Stomach smooth muscle (tissue), 2 donors: ENCODE data around the gene ELANE.
"Not testable (repeated sequence)": the region's sequence is repeated elsewhere in the genome, so short reads cannot be mapped to it uniquely, and the experiment has no call there.

Experiments
- H3K27ac ChIP-seq: one replicate; pipeline ENCODE4 v1.7.0; 2013; ENCODE audit warnings: mild to moderate bottlenecking, low read length, inconsistent platforms
- H3K27me3 ChIP-seq, 2 donors: one replicate each; pipeline ENCODE4 v1.7.0; 2013; ENCODE audit warnings: low read length in 2 of 2; ENCODE audit not compliant: insufficient read depth in 2 of 2, control insufficient read depth in 1 of 2
- H3K36me3 ChIP-seq, 2 donors: one replicate each; pipeline ENCODE4 v1.7.0; 2013; ENCODE audit warnings: low read length in 2 of 2; ENCODE audit not compliant: control insufficient read depth in 2 of 2, insufficient read depth in 2 of 2
- H3K4me1 ChIP-seq: one replicate; pipeline ENCODE4 v1.7.0; 2013; ENCODE audit warnings: low read length; ENCODE audit not compliant: control insufficient read depth, insufficient read depth
- H3K4me3 ChIP-seq, 2 donors: one replicate each; pipeline ENCODE4 v1.7.0; 2013; ENCODE audit warnings: low read length in 2 of 2
- H3K9ac ChIP-seq, 2 donors: one replicate each; pipeline ENCODE4 v1.7.0; 2013; ENCODE audit warnings: low read length in 2 of 2, mild to moderate bottlenecking in 1 of 2
- H3K9me3 ChIP-seq, 2 donors: one replicate each; pipeline ENCODE4 v1.7.0; 2013; ENCODE audit warnings: low read length in 2 of 2; ENCODE audit not compliant: control insufficient read depth in 2 of 2
- donor health status: healthy.
- donor health status: Pancreatic carcinoma.

Gene ELANE

DNA sequence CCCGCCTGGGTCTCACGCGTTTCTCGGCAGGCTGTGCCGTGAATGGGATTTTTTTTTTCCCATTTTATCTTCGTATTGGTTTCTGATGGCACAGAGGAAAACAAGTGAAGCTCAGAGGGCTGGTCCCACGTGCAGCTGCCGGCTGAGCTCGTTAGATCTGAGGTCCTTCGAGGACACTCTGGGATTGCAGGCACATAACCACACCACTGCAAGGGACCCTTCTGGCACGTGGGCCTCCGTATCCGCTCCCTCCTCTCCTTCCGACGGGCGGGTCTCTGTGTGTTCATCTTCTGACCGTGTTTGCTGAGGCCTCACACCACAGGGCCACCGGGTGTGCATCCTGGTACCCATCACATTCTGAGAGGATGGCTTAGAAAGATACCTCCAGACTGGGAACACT lies 24.0 kb downstream of the ELANE start:
- no peak overlapping the region for H3K9ac ChIP-seq
- H3K4me1 ChIP-seq: peaks cover 10% of the 10 kb centered on the region
- no peaks in the 10 kb centered on the region for H3K27me3 ChIP-seq
- H3K4me3 ChIP-seq: no peak overlapping the region
- H3K36me3 ChIP-seq: peaks cover 14 to 21% of the 10 kb centered on the region in 2 donors
- H3K27ac ChIP-seq: no peak overlapping the region
- no peaks in the 10 kb centered on the region for H3K9me3 ChIP-seq

DNA sequence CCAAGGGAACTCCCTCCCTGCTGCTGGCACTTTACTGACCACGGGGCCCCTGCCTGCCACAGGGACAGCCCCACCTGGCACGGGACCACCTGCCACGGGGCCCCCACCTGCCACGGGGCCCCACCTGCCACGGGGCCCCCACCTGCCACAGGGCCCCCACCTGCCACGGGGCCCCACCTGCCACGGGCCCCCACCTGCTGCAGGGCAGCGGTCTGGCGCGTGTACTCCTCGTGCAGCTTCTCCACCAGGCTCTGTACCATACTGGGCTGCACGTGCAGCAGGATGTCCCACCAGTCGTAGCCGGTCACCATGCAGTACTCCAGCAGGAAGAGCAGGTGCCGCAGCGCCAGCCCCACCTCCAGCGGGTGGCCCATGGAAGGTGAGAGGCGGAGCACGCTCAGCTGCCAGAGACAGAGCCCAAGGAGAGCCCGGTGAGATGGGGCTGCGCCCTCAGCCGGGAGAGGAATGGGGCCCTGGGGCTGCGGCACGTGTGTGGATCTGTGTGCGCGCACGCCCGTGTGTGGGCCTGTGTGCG lies 24.7 kb downstream of the ELANE start:
- peaks cover 18 to 28% of the 10 kb centered on the region in 2 donors for H3K36me3 ChIP-seq
- peaks cover 6% of the 10 kb centered on the region for H3K4me1 ChIP-seq
- no peaks in the 10 kb centered on the region for H3K27me3 ChIP-seq
- no peak overlapping the region for H3K9ac ChIP-seq
- H3K9me3 ChIP-seq: no peaks in the 10 kb centered on the region
- H3K4me3 ChIP-seq: no peak overlapping the region
- H3K27ac ChIP-seq: no peak overlapping the region

GRCh38 chr19:877992-878660 lies 26.0 kb downstream of the ELANE start:
- not testable (repeated sequence) for H3K4me3 ChIP-seq, H3K9ac ChIP-seq, H3K4me1 ChIP-seq, H3K27ac ChIP-seq, H3K9me3 ChIP-seq, H3K27me3 ChIP-seq
- H3K36me3 ChIP-seq: peaks cover 28 to 38% of the 10 kb centered on the region in 2 donors

GRCh38 chr19:878751-879561 lies 26.9 kb downstream of the ELANE start:
- H3K4me1 ChIP-seq, H3K9ac ChIP-seq, H3K9me3 ChIP-seq, H3K4me3 ChIP-seq, H3K27ac ChIP-seq, H3K27me3 ChIP-seq: not testable (repeated sequence)
- peaks cover 29 to 39% of the 10 kb centered on the region in 2 donors for H3K36me3 ChIP-seq

DNA sequence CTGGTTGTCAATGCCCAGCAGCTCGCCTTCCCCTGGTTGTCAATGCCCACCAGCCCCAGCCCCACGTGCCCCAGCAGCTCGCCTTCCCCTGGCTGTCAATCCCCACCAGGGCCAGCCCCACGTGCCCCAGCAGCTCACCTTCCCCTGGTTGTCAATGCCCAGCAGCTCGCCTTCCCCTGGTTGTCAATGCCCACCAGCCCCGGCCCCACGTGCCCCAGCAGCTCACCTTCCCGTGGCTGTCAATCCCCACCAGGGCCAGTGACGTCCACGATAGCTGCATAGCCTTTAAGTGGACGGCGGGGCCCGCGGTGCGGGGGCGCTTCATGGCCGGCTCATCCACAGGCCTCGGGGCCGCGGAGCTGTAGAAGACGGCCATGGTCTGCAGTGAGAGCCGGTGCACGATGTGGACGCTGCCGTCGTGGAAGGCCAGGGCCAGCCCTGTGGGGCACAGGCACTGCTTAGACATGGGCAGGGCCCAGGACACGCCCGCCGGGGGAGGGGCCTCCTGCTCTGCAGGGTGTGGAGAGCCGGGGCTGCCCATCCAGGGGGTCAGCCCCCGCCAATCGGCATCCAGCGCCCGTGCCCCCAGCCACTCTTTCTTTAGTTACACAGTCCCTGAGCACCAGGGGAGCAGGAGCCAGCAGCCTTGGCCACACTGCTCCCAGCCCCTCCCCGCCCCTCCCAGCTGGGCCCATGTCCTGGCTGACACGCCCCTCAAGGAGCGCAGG lies 27.8 kb downstream of the ELANE start:
- H3K36me3 ChIP-seq: peaks cover 29 to 37% of the 10 kb centered on the region in 2 donors
- no peak overlapping the region for H3K9ac ChIP-seq
- no peaks in the 10 kb centered on the region for H3K9me3 ChIP-seq
- no peak overlapping the region for H3K27ac ChIP-seq
- H3K27me3 ChIP-seq: no peaks in the 10 kb centered on the region
- no peak overlapping the region for H3K4me3 ChIP-seq
- H3K4me1 ChIP-seq: no peaks in the 10 kb centered on the region

DNA sequence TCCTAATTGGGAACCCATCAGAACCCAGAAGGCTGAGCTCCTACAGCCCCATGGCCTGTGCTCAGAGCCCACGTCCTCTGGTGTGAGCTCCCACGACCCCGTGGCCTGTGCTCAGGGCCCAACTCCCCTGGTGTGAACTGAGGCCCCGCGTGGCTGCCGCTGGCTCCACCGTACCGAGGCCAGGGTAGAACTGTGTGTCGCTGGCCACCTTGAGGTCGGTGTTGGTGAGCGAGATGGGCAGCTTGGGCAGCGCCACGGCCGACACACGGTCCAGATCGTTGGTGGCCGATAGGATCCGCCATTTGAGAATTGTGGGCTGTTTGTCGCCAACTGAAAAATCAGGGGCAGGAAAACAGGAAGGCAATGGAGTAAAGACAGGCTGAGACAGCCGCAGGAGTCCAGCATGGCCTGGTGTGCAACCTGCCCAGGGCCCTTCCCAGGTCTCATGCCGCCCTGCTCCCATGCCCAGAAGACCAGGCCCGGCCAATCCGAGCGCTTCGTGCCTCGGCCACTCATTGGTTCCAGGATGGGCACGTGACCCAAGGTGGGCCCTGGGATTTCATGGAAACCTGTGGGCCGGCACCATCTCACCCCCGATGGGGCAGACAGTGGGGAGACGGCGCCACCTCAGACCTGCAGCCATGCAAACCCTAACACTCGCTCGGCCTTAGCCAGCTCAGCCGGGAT lies 29.4 kb downstream of the ELANE start:
- Histone ChIP-seq H3K27ac (no peak overlapping the region), H3K27me3 (no peaks in the 10 kb centered on the region), H3K9me3 (no peaks in the 10 kb centered on the region), H3K4me1 (no peaks in the 10 kb centered on the region), H3K4me3 (no peak overlapping the region), H3K36me3 (peaks cover 32 to 38% of the 10 kb centered on the region in 2 donors), H3K9ac (no peak overlapping the region)

DNA sequence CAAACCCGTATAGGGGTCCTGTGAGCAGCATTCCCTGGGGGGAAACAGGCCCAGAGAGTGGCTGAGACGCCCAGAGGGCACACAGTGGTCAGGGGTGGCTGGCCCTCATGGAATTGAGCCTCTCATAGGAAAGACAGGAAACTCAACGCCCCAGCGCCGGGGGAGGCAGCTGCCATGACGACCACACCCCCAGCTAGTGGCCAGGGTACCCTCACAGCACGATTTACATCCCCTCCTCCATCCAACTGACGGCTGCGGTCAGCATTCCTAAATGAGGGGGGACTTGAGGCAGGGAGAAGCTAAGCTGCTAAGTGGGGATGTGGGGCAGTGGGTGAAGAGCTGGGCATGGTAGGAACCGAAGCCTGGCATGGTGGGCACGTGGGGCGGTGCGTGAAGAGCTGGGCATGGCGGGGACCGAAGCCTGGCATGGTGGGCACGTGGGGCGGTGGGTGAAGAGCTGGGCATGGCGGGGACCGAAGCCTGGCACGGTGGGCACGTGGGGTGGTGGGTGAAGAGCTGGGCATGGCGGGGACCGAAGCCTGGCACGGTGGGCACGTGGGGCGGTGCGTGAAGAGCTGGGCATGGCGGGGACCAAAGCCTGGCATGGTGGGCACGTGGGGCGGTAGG lies 30.9 kb downstream of the ELANE start:
- peaks cover 31 to 39% of the 10 kb centered on the region in 2 donors for H3K36me3 ChIP-seq
- no peaks in the 10 kb centered on the region for H3K27me3 ChIP-seq

GRCh38 chr19:883661-884211 lies 31.6 kb downstream of the ELANE start:
- H3K27ac ChIP-seq: no peak overlapping the region
- H3K9me3 ChIP-seq: no peaks in the 10 kb centered on the region
- peaks cover 33 to 42% of the 10 kb centered on the region in 2 donors for H3K36me3 ChIP-seq
- no peaks in the 10 kb centered on the region for H3K27me3 ChIP-seq
- H3K4me1 ChIP-seq: no peaks in the 10 kb centered on the region
- H3K9ac ChIP-seq: no peak overlapping the region
- no peak overlapping the region for H3K4me3 ChIP-seq

More for the DNA sequence above, 30.9 kb downstream of the ELANE start:
- Histone ChIP-seq H3K9ac (no peak overlapping the region), H3K27ac (no peak overlapping the region), H3K4me1 (no peaks in the 10 kb centered on the region), H3K4me3 (no peak overlapping the region), H3K9me3 (no peaks in the 10 kb centered on the region)

DNA sequence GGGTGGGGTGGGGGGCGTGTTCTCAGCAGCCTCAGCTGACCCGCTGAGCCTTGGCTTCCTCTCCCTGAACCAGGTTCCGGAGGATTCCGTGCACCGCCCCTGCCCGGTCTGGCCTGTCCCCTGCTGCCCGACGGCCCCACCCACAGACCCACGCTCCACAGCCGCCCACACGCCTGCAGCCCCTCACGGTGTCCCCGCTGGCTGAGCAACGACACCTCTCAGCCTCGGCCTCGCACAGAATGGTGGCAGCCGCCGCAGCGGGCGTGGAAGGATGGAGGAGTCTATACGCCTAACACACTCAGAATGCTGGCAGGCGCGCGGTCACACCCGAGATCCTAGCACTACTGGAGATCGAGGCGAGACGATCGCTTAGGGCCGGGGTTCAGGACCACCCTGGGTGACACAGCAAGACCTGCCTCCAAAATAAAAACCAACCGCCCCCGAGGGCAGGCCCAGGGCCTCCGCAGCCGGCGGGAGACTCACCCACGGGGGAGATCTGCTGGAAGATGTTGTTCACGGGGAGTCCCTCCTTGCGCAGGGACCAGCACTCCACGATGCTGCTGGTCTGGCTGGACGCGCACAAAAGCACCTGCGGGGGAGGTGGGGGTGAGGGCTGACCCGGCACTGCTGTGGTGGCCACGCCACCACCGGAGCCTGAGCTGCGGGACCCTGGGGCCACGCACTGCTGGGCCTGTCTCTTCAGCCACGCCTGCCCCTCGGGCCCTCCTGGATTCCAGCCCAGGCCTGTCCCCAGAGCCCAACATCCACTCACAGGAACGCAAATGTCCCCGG lies 32.5 kb downstream of the ELANE start:
- Histone ChIP-seq H3K36me3 (peaks cover 34 to 44% of the 10 kb centered on the region in 2 donors), H3K4me1 (no peaks in the 10 kb centered on the region)

More for the DNA sequence above, 32.5 kb downstream of the ELANE start:
- H3K9me3 ChIP-seq: no peaks in the 10 kb centered on the region
- no peaks in the 10 kb centered on the region for H3K27me3 ChIP-seq
- no peak overlapping the region for H3K9ac ChIP-seq
- no peak overlapping the region for H3K4me3 ChIP-seq
- no peak overlapping the region for H3K27ac ChIP-seq
